GM12875 (cell line): ENCODE data around the gene SCNN1B.
"Not testable (repeated sequence)": the region's sequence is repeated elsewhere in the genome, so short reads cannot be mapped to it uniquely, and the experiment has no call there.

Experiments
- H3K4me3 ChIP-seq: one replicate; pipeline ENCODE4 v1.5.1; 2011; ENCODE audit warnings: low read depth, low read length, control low read depth
- TF ChIP-seq, protein P1 (sequence below): IDR thresholded peaks from 2 replicates; pipeline ENCODE4 v1.5.1; 2011; ENCODE audit warnings: low read depth, mild to moderate bottlenecking, control low read depth, inconsistent platforms, low read length, moderate library complexity, borderline replicate concordance; ENCODE audit not compliant: insufficient read depth

SCNN1B gene

DNA sequence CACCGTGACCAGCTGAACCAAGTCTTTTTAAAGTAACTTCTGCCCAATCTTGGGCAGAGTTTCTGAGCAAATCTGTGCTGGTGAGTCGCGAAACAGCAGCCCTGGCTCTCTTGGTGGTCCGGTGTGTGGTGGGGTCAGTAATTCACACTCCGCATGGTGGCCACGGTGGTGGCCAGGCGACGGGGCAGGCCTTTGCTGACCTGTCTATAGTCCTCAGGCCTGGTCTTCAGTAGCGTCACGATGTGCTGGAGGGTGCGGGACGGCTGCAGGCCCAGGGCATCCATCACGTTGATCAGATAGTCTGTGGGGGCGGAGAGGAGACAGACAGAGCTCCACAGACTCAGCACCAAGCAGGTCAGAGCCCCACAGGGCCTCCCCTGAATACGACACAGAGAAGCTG is 86.7 kb downstream of the SCNN1B start:
- TF ChIP-seq, protein P1, sequence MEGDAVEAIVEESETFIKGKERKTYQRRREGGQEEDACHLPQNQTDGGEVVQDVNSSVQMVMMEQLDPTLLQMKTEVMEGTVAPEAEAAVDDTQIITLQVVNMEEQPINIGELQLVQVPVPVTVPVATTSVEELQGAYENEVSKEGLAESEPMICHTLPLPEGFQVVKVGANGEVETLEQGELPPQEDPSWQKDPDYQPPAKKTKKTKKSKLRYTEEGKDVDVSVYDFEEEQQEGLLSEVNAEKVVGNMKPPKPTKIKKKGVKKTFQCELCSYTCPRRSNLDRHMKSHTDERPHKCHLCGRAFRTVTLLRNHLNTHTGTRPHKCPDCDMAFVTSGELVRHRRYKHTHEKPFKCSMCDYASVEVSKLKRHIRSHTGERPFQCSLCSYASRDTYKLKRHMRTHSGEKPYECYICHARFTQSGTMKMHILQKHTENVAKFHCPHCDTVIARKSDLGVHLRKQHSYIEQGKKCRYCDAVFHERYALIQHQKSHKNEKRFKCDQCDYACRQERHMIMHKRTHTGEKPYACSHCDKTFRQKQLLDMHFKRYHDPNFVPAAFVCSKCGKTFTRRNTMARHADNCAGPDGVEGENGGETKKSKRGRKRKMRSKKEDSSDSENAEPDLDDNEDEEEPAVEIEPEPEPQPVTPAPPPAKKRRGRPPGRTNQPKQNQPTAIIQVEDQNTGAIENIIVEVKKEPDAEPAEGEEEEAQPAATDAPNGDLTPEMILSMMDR, result no peak
- H3K4me3 ChIP-seq, result no peak overlapping the region

DNA sequence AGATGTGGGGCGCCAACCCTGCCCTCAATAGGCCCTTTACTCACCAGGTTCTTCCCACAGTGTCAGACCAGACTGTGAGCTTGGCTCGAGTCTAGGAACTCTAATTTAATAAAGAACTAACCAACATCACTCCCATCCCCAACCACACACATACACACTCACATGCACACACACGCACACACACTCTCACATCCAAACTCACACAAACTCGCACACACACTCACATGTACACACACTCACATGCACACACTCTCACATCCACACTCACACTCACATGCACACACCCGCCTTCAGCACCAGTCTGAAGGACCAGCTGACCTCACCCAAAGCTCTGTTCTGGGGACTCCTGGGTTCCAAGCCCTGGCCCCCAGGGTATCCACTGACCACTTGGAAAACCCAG is 87.1 kb downstream of the SCNN1B start:
- no peak overlapping the region for H3K4me3 ChIP-seq
- TF ChIP-seq, protein P1, result no peak

DNA sequence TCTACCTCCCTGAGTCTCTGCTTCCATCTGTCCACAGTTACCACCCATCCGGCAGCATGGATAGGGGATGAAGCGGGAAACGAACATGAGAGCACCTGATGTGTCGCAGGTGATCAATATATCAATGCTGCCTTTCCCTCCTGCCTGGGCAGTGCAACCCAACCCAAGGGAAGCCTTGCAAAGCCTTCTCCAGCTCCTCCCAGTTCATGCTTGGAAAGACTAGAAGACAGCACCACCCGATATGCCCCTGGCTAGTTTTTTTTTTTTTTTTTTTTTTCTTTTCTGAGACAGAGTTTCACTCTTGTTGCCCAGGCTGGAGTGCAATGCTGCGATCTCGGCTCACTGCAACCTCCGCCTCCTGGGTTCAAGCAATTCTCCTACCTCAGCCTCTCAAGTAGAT is 87.8 kb downstream of the SCNN1B start:
- not testable (repeated sequence) for H3K4me3 ChIP-seq

DNA sequence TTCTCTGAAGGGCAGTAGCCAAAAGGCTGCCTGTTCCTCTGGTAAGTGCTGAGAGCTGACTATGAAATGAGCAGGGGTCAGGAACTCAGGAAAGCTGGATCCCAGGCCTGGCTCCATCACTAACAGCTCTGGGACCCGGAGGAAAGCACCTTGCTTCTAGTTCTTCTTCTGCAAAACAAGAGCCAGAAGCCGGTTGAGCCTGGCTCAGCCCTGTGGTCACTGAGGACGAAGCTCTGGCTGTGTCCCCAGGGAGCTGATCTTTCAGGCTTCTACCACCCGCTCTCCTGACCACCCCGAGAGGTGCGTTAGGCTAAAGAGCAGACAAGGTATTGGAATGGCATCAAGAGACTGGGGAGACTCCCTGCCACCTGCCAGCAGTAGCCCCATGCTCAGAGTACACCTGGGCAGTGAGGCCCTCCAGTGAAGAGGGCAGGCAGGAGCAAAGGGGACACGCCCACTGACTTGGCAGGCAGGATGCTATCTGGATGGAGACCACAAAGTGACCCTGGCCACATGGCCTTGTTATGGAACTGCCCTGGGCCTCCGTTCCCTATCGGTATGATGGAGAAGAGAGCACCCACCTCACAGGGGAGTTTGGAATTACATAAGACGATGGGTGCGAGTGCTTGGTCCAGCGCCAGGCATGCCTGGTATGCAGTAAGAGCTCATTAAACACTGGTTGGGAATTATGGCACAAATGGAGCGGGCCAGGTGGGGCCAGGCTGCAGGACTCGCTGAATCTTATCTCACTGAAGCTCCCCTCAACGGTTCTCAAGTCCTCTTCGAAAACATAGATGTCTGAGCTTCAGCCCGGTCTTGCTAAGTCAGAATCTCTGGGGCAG is 89.5 kb downstream of the SCNN1B start:
- H3K4me3 ChIP-seq, result no peak overlapping the region
- TF ChIP-seq, protein P1, result no peak

DNA sequence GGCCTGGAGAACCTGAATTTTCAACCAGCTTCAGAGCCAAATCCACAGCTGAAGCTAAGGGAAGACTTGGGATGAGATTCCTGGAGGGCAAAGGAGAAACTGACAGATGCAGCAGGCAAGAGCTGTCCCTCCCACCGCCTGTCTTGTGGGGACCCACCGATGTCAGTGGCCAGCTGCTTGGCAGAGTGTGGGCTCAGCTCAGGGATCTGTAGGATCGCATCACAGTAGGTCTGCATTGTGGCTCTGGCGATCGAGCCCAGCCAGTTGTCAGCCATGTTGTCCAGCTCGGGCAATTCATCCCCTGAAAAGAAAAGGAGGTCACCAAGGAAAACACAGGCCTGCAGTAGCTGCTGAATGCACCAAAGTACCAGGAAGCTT is 90.1 kb downstream of the SCNN1B start:
- H3K4me3 ChIP-seq, result no peak overlapping the region
- TF ChIP-seq, protein P1, result no peak

DNA sequence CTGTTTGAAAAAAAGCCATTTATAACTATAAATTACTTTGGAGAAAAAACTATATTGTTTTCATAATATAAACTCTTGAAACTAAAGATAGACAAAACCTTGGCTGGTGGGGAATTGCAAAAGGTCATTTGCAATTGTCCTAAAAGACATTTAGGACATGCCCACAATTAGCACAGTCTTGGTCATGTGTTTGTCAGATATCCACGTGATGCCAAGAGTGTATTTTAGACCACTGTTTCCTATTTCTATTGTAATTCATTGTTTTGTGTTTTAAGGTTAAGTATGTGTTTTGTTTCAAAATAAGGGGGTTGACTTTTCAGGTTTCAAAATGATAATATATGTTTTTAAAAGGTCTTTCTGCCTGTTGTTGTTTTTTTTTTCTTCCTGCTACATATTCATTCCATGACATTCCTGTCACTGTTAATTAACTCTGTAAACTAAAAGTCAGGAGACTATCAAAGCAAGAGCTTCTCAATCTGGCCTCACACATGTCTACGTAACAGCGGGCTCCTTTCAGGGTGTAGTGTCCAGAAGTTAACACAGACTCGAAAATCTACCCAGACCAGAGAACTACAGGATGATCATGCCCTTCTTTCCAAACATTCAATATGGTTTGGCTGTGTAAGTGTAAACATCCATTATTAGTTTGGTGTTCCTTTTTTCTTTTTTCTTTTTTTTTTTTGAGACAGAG is 92.2 kb downstream of the SCNN1B start:
- TF ChIP-seq, protein P1, result no peak
- no peak overlapping the region for H3K4me3 ChIP-seq

DNA sequence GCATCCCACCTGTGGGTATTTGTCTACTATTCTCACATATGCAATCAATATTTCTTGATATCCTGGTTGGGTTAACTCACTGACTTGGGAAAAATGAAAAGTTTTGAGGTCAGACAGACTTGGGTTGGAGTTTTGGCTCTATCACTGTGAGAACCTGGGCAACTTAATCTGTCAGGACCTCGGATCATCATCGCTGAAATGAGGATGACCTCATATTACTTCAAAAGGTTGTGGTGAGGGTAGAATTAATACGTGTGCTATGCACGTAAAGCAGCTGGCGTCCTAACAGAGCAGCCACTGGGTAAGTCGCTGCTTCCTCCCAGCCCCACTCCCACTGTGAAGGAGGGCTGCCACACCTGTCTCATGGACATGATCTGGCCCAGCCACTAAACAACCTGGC is 93.6 kb downstream of the SCNN1B start:
- TF ChIP-seq, protein P1, result no peak

More for the DNA sequence above, 93.6 kb downstream of the SCNN1B start:
- H3K4me3 ChIP-seq, result no peak overlapping the region
